ENCODE measurements around the gene TRAPPC8. TPM values are rescaled to one million over a fixed set of nuclear protein-coding genes. Genes with fewer than 3 reads are reported as not detected.

TRAPPC8 gene
- total and polyA plus RNA-seq, 2 of the 13 experiments (the other 11 are each of a cell fraction or from before 2014, with no cell fraction given), result 34.6 to 50.8 TPM

GRCh38 chr18:31837879-31838278 lies 105.0 kb downstream of the TRAPPC8 start:
- H3K4me3 ChIP-seq (replicated peaks in 1 of 3; ENCODE audit: insufficient read depth in 1 of 3, low read depth in 2 of 3, low read length in 3 of 3), result no peak overlapping the region
- WGBS (ENCODE audit: low lambda C conversion rate), result 99% methylated on average over 3 of the region's 3 CpGs
- no peaks in the 10 kb centered on the region for H3K9me3 ChIP-seq (ENCODE audit: low read length)
- no peaks in the 10 kb centered on the region for H3K79me2 ChIP-seq (ENCODE audit: insufficient read depth, low read length)
- intact Hi-C loops (cut with micrococcal nuclease; ENCODE audit: unreplicated experiment), result loop anchor here (10.0 kb wide), 1 partner anchor 107 kb away; the partner anchor contains the start of gene TRAPPC8
- no peaks in the 10 kb centered on the region for H3K27me3 ChIP-seq (ENCODE audit: control insufficient read depth in 1 of 2, insufficient read depth in 2 of 2, low read length in 2 of 2)
- no peak for ATAC-seq
- no TSS peak for BruUV-seq (replicated peaks)
- ChIA-PET POLR2A (no interaction called here), CTCF (ENCODE audit: low intra/inter-chr PET ratio, low total read pairs) (no interaction called here)
- no peak for FAIRE-seq
- H4K20me1 ChIP-seq (ENCODE audit: insufficient read depth, low read length), result no peaks in the 10 kb centered on the region
- H2AFZ ChIP-seq (ENCODE audit: low read length), result no peak overlapping the region
- peaks cover 4 to 32% of the 10 kb centered on the region in 2 experiments; a peak in 4 of 5 replicates for H3K36me3 ChIP-seq (replicated peaks in 1 of 2; ENCODE audit: control insufficient read depth in 1 of 2, insufficient read depth in 2 of 2, low read length in 2 of 2)
- no peak overlapping the region for H3K4me2 ChIP-seq (ENCODE audit: low read depth, low read length)
- no peak for DNase-seq (ENCODE audit: low spot score)
- no peaks in the 10 kb centered on the region for H3K4me1 ChIP-seq (ENCODE audit: insufficient read depth, low read length)
- in situ Hi-C loops (cut with HindIII; ENCODE audit: extremely low pct_ligation_motif_present, low pct_unique_long_range_greater_than_20kb), result no loop called here
- no peak overlapping the region for H3K9ac ChIP-seq (ENCODE audit: insufficient read depth, low read depth, low read length)
- no peak overlapping the region for H3K27ac ChIP-seq (ENCODE audit: extremely low read length, insufficient read depth, low read length)
- TF ChIP-seq FOXA3 (CRISPR knock-in tag; IDR thresholded peaks at IDR 0.05) (no peak), ZNF230 (CRISPR knock-in tag; IDR thresholded peaks at IDR 0.05) (no peak), TCF7 (IDR thresholded peaks at IDR 0.05; ENCODE audit: low read depth) (no peak), KDM4B (CRISPR knock-in tag; IDR thresholded peaks at IDR 0.05) (no peak), XRCC5 (optimal IDR thresholded peaks at IDR 0.05; ENCODE audit: low read length) (no peak), ELK4 (CRISPR knock-in tag; IDR thresholded peaks at IDR 0.05; ENCODE audit: borderline replicate concordance) (no peak), SYNCRIP (IDR thresholded peaks at IDR 0.05; ENCODE audit: insufficient read depth, low read depth, low read length) (no peak), GATA4 (IDR thresholded peaks at IDR 0.05; ENCODE audit: borderline replicate concordance, low read depth) (no peak), SMAD3 (CRISPR knock-in tag; IDR thresholded peaks at IDR 0.05) (no peak), ZBTB7A (CRISPR knock-in tag; IDR thresholded peaks at IDR 0.05) (no peak), ZNF101 (CRISPR knock-in tag; IDR thresholded peaks at IDR 0.05; ENCODE audit: borderline replicate concordance, low read depth) (no peak), ZNF232 (CRISPR knock-in tag; IDR thresholded peaks at IDR 0.05; ENCODE audit: borderline replicate concordance) (no peak), SCMH1 (CRISPR knock-in tag; IDR thresholded peaks at IDR 0.05; ENCODE audit: borderline replicate concordance) (no peak)
- TF ChIP-seq, protein P1, sequence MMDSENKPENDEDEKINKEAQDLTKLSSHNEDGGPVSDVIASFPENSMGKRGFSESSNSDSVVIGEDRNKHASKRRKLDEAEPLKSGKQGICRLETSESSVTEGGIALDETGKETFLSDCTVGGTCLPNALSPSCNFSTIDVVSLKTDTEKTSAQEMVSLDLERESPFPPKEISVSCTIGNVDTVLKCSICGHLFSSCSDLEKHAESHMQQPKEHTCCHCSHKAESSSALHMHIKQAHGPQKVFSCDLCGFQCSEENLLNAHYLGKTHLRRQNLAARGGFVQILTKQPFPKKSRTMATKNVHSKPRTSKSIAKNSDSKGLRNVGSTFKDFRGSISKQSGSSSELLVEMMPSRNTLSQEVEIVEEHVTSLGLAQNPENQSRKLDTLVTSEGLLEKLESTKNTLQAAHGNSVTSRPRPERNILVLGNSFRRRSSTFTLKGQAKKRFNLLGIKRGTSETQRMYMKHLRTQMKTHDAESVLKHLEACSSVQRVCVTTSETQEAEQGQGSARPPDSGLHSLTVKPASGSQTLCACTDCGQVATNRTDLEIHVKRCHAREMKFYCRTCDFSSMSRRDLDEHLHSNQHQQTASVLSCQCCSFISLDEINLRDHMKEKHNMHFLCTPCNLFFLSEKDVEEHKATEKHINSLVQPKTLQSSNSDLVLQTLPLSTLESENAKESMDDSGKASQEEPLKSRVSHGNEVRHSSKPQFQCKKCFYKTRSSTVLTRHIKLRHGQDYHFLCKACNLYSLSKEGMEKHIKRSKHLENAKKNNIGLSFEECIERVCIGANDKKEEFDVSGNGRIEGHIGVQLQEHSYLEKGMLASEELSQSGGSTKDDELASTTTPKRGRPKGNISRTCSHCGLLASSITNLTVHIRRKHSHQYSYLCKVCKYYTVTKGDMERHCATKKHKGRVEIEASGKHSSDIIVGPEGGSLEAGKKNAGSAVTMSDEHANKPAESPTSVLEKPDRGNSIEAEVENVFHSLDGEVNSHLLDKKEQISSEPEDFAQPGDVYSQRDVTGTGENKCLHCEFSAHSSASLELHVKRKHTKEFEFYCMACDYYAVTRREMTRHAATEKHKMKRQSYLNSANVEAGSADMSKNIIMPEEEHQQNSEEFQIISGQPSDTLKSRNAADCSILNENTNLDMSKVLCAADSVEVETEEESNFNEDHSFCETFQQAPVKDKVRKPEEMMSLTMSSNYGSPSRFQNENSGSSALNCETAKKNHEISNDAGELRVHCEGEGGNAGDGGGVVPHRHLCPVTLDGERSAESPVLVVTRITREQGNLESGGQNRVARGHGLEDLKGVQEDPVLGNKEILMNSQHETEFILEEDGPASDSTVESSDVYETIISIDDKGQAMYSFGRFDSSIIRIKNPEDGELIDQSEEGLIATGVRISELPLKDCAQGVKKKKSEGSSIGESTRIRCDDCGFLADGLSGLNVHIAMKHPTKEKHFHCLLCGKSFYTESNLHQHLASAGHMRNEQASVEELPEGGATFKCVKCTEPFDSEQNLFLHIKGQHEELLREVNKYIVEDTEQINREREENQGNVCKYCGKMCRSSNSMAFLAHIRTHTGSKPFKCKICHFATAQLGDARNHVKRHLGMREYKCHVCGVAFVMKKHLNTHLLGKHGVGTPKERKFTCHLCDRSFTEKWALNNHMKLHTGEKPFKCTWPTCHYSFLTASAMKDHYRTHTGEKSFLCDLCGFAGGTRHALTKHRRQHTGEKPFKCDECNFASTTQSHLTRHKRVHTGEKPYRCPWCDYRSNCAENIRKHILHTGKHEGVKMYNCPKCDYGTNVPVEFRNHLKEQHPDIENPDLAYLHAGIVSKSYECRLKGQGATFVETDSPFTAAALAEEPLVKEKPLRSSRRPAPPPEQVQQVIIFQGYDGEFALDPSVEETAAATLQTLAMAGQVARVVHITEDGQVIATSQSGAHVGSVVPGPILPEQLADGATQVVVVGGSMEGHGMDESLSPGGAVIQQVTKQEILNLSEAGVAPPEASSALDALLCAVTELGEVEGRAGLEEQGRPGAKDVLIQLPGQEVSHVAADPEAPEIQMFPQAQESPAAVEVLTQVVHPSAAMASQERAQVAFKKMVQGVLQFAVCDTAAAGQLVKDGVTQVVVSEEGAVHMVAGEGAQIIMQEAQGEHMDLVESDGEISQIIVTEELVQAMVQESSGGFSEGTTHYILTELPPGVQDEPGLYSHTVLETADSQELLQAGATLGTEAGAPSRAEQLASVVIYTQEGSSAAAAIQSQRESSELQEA (CRISPR knock-in tag; IDR thresholded peaks at IDR 0.05; ENCODE audit: not compliant biosample characterization), result no peak
- TF ChIP-seq, protein P2, sequence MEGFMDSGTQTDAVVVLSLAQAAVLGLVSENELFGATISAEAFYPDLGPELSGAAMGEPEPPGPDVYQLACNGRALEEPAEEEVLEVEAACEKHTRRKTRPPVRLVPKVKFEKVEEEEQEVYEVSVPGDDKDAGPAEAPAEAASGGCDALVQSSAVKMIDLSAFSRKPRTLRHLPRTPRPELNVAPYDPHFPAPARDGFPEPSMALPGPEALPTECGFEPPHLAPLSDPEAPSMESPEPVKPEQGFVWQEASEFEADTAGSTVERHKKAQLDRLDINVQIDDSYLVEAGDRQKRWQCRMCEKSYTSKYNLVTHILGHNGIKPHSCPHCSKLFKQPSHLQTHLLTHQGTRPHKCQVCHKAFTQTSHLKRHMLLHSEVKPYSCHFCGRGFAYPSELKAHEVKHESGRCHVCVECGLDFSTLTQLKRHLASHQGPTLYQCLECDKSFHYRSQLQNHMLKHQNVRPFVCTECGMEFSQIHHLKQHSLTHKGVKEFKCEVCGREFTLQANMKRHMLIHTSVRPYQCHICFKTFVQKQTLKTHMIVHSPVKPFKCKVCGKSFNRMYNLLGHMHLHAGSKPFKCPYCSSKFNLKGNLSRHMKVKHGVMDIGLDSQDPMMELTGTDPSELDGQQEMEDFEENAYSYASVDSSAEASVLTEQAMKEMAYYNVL (CRISPR knock-in tag; IDR thresholded peaks at IDR 0.05; ENCODE audit: borderline replicate concordance), result no peak
